Fibroblast of the aortic adventitia (primary cell): ENCODE data around the gene UBAC2. TPM values are rescaled to one million over a fixed set of nuclear protein-coding genes. Genes with fewer than 3 reads are reported as not detected.
A peak's percentile ranks its signal among the peaks of the same experiment; 100 is the strongest.

Source experiments
- DNase-seq: peaks from one replicate; pipeline ENCODE4 v3.0.0-alpha.2; 2010; ENCODE audit warnings: low read depth
- H3K4me3 ChIP-seq: 2 replicates; pipeline ENCODE4 v1.5.1; 2011; ENCODE audit warnings: low read depth, mild to moderate bottlenecking, control low read depth, low read length, moderate library complexity
- CTCF ChIP-seq: IDR thresholded peaks from 2 replicates; pipeline ENCODE4 v1.5.1; 2011; ENCODE audit warnings: mild to moderate bottlenecking, low read length, control low read depth, inconsistent platforms; ENCODE audit not compliant: insufficient read depth
- total RNA-seq: library from RNA; depleted of rRNA; stranded (reverse); fragments of >200 nt; gene quantifications from 2 replicates; pipeline ENCODE4 v1.2.3, GENCODE V29; 2012; ENCODE audit warnings: low replicate concordance

Gene UBAC2
- total RNA-seq, 1 donor, result 33.8 TPM

DNA sequence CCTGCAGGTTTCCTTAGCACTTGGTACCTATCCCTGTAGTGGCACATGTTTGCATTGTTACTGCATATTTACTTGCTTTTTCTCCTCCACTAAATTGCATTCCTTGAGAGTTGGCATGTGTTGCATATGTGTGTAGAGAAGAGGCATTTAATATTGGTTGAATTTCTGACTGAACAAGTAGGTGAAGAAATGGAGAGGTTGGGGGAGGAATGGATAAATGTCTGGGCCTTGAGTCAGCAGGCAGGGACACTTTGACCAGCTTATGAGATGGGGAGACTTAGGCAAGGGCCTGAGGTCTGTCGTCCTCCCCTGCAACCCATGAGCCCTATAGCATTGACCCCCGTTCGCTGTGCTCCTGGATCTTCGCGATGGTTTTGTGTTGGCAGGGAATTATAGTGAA, 59.6 kb downstream of the UBAC2 start:
- DNase-seq, result no peak
- H3K4me3 ChIP-seq, result no peak overlapping the region
- no peak for TF ChIP-seq CTCF

GRCh38 chr13:99261059-99261458, 60.4 kb downstream of the UBAC2 start:
- DNase-seq, result no peak
- no peak for TF ChIP-seq CTCF
- H3K4me3 ChIP-seq, result no peak overlapping the region

DNA sequence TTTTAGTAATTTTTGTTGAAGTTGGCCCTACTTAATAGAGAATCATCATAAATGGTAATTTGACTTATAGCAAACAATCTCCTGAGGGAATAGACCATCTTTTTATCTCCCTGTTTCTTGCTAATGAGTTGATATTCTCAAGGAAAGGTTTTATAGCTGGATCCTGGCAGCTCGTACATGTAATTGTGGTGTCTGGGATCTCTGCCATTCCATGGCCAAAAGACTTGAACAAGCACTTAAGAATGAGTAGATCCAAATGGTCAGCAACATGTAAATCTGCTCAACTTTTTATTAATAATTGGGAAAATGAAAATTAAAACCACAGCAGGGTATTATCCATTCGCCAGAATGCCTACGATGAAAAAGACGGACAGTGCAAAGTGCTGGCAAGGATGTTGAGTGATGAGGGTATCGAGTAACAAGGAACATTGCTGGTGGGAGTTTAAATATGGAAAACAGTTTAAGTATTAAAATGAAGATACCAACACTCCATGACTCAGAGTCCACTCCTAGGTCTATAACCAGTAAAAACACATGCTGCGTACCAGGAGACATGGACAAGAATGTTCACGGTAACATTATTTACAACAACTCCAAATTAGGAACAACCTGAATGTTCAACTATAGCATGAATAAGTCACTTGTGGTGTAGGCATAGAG, 62.6 kb downstream of the UBAC2 start:
- TF ChIP-seq CTCF, result no peak
- no peak for DNase-seq
- H3K4me3 ChIP-seq, result no peak overlapping the region

DNA sequence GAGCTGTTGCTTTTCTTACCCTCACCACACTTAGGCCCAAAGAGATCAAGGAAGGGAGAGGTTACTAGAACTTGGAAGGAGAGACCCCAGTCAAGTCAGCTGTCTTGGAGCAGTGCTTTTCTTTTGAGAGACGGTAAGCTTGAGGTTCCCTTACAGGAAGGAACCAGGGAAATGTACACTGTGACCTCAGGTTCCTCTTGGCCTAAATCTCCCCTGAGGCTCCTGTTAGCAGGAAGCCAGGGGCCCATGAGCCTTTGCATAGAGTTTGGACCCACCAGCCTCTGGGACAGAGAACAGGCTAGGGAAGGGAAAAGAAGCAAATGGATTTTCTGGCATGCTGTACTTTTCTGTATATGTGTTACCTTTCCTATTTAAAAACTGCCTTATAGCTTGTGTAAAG, 63.4 kb downstream of the UBAC2 start:
- H3K4me3 ChIP-seq, result no peak overlapping the region
- no peak for TF ChIP-seq CTCF

DNA sequence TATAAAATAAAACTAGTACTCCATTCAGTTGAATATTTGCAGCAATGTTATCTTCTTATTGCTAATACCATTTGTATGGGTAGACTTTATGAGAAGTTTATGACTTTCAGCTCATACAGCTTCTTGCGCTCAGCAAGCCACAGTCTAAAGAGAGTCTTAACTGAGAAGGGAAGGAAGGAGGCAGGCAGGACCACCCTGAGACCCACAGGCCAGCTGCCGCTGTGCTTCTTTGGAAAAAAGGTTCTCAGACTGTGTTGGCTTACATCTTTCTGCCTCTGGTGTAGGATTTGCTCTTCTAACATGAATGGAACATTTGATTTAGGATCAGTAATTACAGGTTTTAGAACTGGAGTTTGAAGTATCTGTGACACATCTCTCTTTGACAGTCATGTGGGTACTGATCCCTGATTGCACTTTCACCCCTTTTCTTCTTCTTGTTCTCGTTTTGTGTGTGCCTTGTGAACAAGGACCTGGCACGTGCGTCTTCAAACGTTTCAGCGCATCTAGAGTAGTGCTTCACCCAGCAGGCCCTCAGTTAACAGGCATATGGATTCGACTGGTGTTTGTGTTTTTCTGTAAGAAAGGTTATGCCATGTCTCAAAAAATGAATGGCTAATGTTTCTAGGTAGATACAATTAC, 64.6 kb downstream of the UBAC2 start:
- no peak for TF ChIP-seq CTCF
- DNase-seq, result no peak

More for the DNA sequence above, 63.4 kb downstream of the UBAC2 start:
- no peak for DNase-seq

DNA sequence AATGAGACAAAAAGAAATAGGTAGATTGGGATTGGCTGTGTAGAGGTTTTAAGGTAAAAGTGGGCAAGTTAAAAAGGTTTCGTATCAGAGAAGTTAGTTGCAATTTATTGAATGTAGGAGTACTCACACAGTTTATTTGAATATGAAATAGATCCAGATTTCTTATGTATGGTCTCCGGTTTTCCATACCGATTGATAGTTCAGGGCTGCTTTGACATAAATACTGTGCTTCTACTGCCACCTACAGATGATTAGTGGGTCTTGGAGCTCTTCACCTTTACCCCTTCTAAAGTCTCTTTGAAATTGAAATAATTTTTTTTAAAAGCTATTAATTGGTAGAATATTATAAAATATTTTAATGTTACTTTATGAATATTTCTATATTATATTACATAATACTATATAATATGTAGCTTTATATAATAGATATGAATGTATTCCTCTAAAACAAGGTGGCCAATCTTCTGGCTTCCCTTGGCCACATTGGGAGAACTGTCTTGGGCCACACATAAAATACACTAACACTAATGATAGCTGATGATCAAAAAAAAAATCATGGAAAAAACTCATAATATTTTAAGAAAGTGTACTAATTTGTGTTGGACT, 65.3 kb downstream of the UBAC2 start:
- peak; percentile 64 for TF ChIP-seq CTCF
- H3K4me3 ChIP-seq, result no peak overlapping the region
- peak; percentile 71 for DNase-seq

More for the DNA sequence above, 64.6 kb downstream of the UBAC2 start:
- no peak overlapping the region for H3K4me3 ChIP-seq
